Esophagus squamous epithelium (tissue), 4 donors: Measurements from ENCODE around the gene PCSK9.

Experiments
- CTCF ChIP-seq, 6 experiments: fragments of 450-650 bp in 4 of 6; fragments of 200-600 bp in 2 of 6; sonication (generic) in 2 of 6; IDR thresholded peaks; one replicate each; pipeline ENCODE4 v1.5.1; 2016 to 2019; ENCODE audit warnings: antibody characterized with exemption in 6 of 6, mild to moderate bottlenecking in 4 of 6, moderate library complexity in 4 of 6
- POLR2A ChIP-seq, 4 donors: fragments of 450-650 bp; IDR thresholded peaks; one replicate each; pipeline ENCODE4 v1.6.1; 2017; ENCODE audit warnings: antibody characterized with exemption in 4 of 4, mild to moderate bottlenecking in 4 of 4, moderate library complexity in 3 of 4

- TF ChIP-seq CTCF (IDR thresholded peaks at IDR 0.05) = no peak
- no peak for TF ChIP-seq POLR2A (IDR thresholded peaks at IDR 0.05)
Measured at GRCh38 chr1:55043726-55044125, 4.4 kb downstream of the PCSK9 start.
